ENCODE data around the gene ZNF521.

GRCh38 chr18:25187521-25188192 lies 164.3 kb downstream of the ZNF521 start:
- TF ChIP-seq MYC (CRISPR knock-in tag; IDR thresholded peaks at IDR 0.05; ENCODE audit: borderline replicate concordance) (no peak), MXI1 (IDR thresholded peaks at IDR 0.05; ENCODE audit: borderline replicate concordance, low read depth, low read length) (no peak), MNT (IDR thresholded peaks at IDR 0.05) (no peak), NCOA2 (CRISPR knock-in tag; IDR thresholded peaks at IDR 0.05) (no peak), FIP1L1 (IDR thresholded peaks at IDR 0.05; ENCODE audit: borderline replicate concordance, insufficient read depth, low read depth, low read length) (no peak), TP53 (CRISPR knock-in tag; conservative IDR thresholded peaks at IDR 0.05) (no peak), PHF21A (CRISPR knock-in tag; IDR thresholded peaks at IDR 0.05) (no peak), NFATC3 (CRISPR knock-in tag; IDR thresholded peaks at IDR 0.05) (no peak)
- TF ChIP-seq, protein P1, sequence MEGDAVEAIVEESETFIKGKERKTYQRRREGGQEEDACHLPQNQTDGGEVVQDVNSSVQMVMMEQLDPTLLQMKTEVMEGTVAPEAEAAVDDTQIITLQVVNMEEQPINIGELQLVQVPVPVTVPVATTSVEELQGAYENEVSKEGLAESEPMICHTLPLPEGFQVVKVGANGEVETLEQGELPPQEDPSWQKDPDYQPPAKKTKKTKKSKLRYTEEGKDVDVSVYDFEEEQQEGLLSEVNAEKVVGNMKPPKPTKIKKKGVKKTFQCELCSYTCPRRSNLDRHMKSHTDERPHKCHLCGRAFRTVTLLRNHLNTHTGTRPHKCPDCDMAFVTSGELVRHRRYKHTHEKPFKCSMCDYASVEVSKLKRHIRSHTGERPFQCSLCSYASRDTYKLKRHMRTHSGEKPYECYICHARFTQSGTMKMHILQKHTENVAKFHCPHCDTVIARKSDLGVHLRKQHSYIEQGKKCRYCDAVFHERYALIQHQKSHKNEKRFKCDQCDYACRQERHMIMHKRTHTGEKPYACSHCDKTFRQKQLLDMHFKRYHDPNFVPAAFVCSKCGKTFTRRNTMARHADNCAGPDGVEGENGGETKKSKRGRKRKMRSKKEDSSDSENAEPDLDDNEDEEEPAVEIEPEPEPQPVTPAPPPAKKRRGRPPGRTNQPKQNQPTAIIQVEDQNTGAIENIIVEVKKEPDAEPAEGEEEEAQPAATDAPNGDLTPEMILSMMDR (CRISPR knock-in tag; IDR thresholded peaks at IDR 0.05): no peak
- TF ChIP-seq, protein P2, sequence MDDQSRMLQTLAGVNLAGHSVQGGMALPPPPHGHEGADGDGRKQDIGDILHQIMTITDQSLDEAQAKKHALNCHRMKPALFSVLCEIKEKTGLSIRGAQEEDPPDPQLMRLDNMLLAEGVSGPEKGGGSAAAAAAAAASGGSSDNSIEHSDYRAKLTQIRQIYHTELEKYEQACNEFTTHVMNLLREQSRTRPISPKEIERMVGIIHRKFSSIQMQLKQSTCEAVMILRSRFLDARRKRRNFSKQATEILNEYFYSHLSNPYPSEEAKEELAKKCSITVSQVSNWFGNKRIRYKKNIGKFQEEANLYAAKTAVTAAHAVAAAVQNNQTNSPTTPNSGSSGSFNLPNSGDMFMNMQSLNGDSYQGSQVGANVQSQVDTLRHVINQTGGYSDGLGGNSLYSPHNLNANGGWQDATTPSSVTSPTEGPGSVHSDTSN (CRISPR knock-in tag; IDR thresholded peaks at IDR 0.05; ENCODE audit: borderline replicate concordance): no peak
